Kidney tubule cell (primary cell): Measurements from ENCODE around the gene ZSCAN30.

Source experiments
- DNase-seq: peaks from one replicate; pipeline ENCODE4 v3.0.0-alpha.2; 2018; ENCODE audit warnings: low spot score

The ZSCAN30 gene

DNA sequence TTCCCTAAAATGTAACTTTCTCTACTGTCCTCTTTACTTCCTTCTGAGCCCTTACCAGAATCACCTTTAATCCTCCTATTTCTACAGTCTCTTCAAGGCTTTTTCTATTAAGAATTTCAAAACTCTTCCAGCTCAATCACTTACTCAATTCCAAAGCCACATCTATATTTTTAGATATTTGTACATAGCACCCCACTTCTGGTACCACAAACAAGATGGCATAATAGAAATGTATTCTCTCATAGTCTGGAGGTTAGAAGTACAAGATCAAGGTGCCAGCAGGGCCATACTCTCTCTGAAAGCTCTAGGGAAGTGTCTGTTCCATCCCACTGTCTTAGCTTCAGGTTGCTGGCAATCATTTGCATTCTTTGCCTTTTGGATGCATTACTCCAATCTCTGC, 11.1 kb downstream of the ZSCAN30 start:
- DNase-seq: no peak

DNA sequence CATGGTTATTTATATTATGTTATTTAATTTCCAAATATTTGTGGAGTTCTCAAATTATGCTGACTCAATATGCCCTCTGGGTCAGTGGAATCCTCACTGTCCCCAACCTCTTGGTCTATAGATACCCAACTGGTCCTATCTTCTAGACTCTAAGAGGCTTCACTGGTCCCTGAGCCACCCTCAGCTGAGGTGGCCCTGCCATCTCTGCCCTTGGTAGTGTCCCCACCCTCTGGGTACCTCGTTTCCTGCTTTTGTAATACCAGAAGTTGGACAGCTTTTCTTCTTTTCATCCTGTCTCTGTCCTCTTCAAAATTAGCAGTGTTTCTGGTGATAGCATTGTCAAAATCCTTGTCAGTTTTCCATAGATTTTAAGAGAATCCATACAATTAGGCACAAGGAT, 11.9 kb downstream of the ZSCAN30 start:
- DNase-seq: no peak

DNA sequence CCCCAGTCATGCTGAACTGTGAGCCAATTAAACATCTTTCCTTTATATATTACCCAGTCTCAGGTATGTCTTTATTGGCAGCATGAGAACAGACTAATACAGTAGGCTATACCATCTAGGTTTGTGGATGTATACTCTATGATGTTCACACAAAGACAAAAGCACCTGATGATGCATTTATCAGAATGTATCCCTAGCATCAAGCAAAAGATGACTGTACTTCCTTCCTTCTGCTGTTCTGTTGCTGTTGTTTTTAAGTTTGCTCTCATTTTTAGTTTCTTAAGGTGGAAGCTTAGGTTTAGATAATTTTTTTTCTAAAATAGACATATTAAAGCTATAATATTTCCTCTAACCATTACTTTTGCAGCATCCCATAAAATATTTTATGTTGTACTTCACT, 12.4 kb downstream of the ZSCAN30 start:
- no peak for DNase-seq

DNA sequence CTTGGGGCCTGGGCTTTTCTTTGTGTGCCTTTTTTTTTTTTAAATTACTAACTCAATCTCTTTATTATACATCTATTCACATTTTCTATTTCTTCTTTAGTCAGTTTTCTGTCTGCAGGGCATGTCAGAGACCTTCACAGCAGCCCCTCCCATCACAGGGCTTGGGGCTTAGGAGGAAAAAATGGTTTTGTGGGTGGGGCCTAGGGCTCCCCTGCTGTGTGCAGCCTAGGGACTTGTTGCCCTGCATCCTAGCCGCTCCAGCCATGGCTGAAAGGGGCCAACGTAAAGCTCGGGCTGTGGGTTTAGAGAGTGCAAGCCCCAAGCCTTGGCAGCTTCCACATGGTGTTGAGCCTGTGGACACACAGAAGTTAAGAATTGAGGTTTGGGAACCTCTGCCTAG, 13.8 kb downstream of the ZSCAN30 start:
- no peak for DNase-seq

DNA sequence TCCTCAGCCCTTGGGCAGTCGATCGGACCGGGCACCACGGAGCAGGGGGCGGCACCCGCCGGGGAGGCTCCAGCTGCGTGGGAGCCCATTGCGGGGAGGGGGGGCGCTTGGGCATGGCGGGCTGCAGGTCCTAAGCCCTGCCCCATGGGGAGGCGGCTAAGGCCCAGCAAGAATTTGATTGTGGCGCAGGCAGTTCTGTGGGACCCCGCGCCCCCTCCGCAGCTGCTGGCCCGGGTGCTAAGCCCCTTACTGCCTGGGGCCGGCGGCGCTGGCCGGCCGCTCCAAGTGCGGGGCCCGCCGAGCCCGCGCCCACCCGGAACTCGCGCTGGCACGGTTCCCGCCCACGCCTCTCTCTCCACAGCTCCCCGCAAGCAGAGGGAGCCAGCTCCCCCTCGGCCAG, 18.4 kb downstream of the ZSCAN30 start:
- no peak for DNase-seq

DNA sequence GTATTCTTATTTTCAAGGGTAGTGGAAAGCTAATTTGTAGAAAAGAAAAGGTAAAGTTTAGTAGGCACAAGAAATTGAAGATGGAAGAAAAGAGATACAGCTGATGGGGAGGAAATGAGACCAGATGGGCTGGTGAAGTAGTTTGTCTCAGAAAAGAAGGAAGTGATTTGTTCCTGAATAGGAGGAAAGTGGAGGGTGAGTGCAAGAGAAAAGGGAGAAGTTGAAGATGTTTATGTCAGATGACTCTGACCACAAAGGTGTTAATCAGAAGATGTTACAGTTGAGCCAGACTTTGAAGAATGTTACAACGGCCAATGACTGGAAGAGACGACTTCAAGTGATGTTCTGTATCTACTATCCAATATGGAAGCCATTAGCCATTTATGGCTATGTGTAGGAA, 21.2 kb downstream of the ZSCAN30 start:
- DNase-seq: no peak

DNA sequence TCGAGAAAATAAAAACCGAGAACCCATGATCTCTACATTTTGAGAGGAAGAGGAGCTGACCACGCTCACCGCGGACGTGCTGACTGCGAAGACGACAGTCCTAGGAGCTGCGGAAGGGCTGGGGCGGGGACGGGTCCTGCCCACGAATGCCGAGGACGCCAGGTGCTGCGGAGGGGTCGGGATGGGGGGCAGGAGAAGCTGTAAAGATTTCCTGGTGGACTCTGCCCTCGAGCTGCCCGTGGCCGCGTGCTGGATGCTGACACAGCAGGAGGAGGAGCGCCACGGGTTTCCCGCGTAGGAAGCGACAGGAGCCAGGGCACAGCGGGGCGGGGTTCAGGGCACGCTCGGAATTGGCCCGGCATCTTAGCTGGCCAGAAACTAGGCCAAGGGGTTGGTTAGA, 22.2 kb downstream of the ZSCAN30 start:
- no peak for DNase-seq

DNA sequence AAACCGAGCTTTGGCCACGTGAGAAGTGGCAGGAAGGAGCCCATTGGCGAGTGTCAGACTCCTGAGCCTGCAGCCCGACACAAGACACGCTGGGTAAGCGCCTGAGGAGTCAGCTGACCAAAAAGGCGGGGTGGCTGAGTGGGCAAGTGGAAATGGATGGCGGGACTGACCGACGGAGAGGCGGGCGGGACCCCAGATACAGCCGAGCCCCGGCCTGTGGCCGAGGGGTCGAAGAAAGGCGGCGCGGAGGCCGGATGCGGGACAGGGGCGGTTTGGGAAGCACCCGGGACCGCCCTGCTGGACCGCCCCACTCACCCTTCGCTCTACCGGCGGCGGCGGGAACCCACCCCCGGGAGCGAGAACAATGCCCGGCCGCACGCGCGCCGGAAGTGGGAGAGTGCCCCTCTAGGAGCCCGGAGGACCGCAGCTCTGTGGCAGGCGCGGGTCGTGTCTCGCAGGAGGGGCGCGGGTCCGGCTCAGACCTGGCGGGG, 22.8 kb downstream of the ZSCAN30 start:
- DNase-seq: peak; percentile 13

DNA sequence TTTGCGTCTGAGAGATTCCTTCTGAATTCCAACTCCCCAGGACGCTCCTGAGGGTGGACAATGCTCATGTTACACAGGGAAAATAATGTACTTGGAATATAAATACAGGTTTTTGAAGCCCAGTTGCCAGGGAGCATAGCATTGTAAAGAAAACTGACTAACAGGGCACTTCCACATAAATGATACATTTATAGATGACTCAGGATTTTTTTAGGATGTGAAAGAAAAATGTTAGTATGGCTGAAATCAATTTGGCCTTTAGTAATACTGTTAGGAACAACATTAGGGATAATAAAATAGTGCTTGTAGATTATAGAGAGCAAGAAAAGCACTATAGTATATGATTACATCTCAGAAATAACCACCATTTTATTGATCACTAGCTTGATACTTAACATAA, 25.6 kb downstream of the ZSCAN30 start:
- DNase-seq: no peak

DNA sequence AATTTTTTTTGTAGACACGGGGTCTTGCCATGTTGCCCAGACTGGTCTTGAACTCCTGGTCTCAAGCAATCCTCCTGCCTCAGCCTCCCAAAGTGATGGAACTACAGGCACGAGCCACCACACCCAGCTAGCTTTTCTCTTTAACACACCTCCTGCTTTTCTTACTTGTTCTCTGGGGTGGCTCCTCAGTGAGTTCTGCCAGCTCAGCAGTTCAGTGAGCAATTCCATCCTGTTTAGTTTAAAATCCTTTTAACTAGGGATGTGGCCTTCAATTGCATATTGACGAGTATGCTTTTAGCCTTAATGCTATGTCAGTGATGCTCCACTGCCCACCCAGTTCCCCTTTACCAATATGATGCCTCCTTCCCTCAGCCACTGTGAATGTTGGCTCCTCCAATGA, 33.1 kb downstream of the ZSCAN30 start:
- no peak for DNase-seq

DNA sequence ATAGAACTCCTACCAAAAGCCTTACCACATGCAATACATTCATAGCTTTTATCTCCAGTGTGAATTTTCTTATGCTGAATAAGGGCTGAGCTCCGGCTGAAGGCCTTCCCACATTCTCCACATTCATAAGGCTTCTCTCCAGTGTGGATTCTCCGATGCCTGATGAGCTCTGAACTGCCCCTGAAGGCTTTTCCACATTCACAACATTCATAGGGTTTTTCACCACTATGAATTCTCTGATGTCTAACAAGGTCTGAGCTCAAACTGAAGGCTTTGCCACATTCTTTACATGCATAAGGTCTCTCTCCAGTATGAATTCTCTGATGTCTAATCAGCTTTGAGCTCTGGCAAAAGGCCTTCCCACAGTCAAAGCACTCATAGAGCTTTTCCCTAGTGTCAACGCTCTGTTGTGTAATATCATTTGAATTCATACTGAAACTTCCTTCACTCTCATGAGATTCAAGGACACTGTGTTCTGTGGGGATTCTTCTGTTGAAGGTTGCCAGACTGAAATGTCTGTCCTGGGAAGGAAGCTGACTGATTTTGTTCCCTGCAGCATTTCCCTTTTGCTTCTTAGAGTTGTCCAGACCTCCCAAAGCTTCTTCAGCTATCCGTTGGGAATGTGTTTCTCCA, 36.3 kb downstream of the ZSCAN30 start:
- DNase-seq: no peak

DNA sequence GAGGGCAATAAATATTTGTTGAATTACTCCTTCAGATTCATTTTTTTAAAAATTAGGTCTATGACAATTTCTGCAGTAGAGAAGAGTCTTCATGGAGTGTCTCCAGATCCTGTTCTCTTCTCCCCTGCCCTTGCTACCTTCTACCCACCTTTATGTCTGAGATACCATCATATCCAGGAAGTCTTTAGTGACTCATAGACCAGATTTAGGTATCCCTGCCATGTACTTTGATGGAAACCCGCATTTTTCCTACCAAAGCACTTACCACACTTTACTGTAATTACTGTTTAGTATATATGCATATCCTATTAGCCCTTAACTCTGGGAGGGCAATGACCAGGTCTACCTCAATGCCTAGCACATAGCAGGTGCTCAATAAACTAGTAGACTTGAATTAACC, 37.6 kb downstream of the ZSCAN30 start:
- DNase-seq: no peak

DNA sequence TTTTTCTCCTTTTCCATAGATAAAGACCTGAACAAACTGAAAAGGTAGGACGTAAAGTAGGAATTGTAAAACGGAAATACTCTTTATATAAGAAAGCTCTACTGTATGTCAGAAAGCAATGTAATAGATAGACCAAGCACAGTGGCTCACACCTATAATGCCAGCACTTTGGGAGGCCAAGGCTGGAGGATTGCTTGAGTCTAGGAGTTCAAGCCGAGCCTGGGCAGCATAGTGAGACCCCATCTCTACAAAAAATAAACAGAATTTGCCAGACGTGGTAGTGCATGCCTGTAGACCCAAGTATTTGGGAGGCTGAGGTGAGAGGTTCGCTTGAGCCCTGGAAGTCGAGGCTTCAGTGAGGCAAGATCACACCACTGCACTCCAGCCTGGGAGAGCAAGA, 41.6 kb downstream of the ZSCAN30 start:
- DNase-seq: no peak

DNA sequence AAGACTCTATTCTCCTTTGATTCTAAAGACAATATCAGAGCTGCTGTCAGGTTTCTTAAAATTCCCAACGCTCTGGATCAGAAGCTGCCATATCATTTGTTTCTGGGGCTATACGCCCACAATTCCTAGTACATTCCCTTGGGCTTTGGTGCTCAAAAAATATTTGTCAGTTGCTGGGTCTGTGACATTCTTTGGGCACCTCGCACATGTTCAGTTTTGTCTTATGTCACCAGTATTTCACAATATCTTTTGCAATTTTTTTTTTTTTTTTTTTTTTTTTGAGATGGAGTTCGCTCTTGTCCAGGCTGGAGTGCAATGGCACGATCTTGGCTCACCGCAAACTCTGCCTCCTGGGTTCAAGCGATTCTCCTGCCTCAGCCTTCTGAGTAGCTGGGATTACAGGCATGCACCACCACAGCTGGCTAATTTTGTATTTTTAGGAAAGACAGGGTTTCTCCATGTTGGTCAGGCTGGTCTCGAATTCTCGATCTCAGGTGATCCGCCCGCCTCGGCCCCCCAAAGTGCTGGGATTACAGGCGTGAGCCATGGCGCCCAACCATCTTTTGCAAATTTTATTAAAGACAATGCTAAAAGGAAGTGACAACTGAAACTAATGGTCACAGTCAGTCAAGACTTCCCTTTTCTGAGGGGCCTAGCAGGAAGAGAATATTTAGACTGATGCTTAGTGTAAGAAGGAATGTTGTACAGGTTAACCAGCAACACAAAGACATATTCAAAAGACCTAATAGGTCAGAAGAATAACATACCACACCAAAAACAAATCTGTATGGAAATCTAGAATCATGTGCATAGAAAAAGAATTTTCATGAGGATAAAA, 42.4 kb downstream of the ZSCAN30 start:
- no peak for DNase-seq

DNA sequence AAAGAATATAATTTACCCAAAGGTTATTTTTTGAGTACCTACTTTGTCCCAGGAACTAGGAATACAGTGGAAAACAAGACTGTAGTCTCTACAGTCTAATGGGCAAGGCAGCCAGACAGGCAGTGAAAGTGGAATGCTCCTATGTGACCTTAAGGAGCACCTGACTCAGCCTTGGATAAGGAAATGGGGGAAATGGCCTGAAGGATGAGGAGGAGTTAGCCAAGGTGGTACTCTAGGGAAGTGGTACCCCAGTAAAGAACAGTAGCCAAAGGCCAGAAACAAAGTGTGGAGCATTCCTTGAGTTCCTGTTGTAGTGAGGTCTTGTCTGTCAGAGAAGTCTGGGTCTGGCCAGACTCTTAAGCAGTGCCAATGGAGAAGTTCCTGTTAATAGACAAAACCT, 43.2 kb downstream of the ZSCAN30 start:
- DNase-seq: no peak

DNA sequence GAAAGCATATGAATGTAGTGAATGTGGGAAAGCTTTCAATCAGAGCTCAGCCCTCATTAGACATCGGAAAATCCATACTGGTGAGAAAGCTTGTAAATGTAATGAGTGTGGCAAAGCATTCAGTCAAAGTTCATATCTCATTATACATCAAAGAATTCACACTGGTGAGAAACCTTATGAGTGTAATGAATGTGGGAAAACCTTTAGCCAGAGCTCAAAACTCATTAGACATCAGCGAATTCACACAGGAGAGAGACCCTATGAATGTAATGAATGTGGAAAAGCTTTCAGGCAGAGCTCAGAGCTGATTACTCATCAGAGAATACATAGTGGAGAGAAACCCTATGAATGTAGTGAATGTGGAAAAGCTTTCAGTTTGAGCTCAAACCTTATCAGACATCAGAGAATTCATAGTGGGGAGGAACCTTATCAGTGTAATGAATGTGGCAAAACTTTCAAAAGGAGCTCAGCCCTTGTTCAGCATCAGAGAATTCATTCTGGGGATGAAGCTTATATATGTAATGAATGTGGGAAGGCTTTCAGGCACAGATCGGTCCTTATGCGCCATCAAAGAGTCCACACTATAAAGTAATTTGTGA, 44.2 kb downstream of the ZSCAN30 start:
- DNase-seq: no peak

DNA sequence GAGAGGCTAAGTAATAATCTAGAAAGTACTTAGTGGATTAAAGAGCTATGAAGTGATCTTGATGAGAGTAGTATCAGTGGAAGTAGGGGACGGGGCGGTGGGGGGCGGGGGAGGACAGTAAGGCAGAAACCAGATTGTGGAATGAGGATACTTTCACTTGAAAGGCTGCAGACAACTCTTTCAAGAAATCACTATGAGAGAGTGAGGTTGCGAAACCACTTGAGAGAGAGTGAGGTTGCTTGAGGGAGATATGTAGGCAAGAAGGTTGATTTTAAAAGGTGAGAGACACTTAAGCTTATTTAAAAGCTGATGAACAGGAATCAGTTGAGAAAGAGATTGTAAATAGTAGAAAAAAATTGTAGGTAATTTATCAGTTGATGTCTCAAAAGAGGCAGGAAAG, 45.4 kb downstream of the ZSCAN30 start:
- no peak for DNase-seq

DNA sequence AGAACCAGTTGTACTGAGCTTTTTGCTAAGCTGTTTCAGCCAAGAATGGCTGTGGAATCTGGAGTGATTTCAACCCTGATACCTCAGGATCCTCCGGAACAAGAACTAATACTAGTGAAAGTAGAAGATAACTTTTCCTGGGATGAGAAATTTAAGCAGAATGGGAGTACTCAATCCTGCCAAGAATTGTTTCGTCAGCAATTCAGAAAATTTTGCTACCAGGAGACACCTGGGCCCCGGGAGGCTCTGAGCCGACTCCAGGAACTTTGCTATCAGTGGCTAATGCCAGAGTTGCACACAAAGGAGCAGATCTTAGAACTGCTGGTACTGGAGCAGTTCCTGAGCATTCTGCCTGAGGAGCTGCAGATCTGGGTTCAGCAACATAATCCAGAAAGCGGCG, 47.6 kb downstream of the ZSCAN30 start:
- DNase-seq: no peak

DNA sequence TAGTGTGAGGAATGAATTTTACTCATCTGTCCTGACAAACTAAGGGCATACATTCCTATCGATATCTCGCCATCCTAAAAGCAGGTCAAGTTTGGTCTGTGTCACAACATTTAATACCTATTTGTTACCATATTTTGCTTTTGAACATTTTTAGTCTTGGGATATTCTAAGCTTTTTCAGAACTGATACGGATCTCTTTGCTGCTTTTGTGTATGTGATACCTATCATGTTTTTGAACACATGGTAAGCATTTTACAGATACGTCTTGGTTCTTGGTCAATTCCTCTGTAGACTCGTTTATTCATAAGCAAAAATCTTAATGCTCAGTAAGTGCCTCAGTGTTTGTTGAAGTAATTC, 48.6 kb downstream of the ZSCAN30 start:
- DNase-seq: no peak

DNA sequence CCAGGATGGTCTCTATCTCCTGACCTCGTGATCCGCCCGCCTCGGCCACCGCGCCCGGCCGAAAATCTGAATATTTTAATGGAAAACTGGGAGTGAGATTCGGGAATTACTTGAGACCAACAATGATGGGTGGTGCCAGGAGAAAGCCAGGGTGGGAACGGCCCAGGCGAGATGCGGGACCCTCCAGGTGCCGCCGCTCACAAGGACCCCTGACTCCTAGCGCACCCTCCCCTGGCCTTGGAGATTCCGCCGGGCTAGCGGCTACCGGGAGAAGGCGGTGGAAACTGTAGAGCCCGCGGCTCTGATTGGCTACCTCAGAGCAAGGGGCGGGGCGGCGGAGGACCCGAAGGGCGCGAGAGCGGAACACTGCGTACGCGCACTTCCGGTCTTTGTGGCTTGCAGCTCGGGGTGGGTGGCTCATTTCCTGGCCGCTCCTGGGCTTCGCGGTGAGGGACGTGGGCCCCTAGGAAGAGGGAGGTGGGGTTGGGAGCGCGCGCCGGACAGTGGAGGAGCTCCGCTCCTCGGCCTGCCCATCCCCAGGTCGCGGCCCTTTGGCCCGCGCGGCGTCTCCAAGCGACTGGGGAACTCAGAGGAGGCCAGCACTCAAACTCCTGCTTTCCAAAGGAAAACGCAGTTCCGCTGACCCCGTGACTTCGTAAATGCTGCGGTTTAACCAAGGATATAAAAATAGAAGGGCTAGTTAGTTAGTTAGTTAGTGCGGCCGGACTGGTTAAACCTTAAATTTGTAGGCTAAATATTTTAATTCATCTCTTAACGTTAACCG, 49.2 kb downstream of the ZSCAN30 start, which contains the start of gene ZNF397:
Gene ZNF397, plus strand, starts transcription at position 371 of the 784 bp plus-strand sequence. CDS start 1,437 bp downstream, outside the sequence.
- DNase-seq: peak; percentile 98

DNA sequence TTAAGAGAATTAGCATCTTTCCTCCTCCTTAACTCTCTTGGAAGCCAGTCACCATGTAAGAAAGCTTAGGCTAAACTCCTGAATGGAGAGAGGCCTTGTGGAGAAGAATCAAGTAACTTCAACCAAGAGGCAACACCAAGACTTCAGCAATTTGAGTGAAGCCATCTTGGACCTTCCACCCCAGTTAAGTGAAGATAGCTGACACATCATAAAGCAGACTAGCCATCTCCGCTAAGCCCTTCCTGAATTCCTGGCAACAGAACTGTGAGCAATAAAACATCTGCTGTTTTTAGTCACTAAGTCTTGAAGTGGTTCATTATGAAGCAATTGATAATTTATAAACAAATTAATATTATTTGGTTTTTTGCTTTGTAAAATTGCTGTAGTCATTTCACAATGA, 50.7 kb downstream of the ZSCAN30 start:
- no peak for DNase-seq

DNA sequence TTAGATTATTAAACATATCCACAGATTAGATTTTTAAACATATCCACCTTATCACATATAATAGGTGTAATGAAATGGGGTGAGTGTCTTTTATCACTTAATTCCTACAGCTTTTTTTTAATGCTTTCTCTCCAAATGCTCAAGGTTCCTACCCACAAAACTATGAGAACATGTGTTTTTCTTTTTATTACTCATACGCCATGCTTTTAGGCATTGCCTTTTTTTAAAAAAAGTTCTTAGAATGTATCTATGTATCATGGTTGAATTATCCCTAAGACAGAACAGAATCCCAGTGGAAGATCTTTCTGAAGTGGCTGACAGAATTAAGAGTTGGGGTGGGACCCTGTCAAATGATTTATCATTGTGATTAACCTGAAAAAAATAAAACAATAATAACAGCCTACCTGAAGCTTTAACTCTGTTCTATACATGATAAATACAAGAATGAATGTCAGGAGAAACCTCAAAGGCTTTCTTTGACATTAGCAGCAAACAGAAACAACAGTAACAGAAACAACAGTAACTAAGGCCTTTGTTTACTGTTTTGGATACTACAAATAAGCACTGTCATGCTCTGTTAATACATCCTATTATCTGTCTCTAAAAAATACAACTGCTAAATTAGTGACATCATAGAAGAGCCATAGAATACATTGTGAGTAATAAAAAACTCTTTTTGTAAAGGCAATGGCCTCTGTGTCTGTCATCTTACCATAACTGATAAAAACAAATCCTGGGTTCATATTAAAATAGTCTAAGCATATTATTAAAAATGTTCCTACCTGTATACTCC, 53.3 kb downstream of the ZSCAN30 start:
- no peak for DNase-seq
